CD4-positive, alpha-beta T cell treated with Interleukin-10 for 1 hour (primary cell): ENCODE measurements around the gene MEF2B.
"Not testable (repeated sequence)": the region's sequence is repeated elsewhere in the genome, so short reads cannot be mapped to it uniquely, and the experiment has no call there.

Source experiments
- DNase-seq: peaks from one replicate; pipeline ENCODE4 v3.0.0-alpha.2; 2020

MEF2B gene

GRCh38 chr19:19154768-19155494 lies 15.1 kb downstream of the MEF2B start:
- DNase-seq: no peak

- no peak for DNase-seq
Measured at GRCh38 chr19:19152668-19153384, 17.2 kb downstream of the MEF2B start.

GRCh38 chr19:19151418-19151817 lies 18.6 kb downstream of the MEF2B start:
- DNase-seq: no peak

DNA sequence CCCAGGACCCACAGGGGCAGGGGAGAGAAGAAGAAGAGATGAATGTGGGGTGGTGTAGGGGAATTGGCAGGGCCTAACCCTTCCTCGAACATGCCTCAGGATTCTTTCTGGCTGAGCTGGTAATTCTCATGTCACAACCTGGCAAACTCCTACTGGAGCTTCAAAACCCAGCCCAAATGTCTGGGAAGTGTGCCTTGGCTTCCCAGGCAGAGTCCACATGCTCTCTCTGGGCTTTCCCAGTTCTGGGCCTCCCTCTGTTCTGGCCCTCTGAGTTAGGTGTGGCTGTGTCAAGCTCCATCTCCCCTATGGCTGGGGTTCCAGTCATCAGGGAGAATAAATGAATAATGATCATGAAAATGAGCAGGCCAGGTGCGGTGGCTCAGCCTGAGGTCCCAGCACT lies 20.6 kb downstream of the MEF2B start:
- DNase-seq: no peak

DNA sequence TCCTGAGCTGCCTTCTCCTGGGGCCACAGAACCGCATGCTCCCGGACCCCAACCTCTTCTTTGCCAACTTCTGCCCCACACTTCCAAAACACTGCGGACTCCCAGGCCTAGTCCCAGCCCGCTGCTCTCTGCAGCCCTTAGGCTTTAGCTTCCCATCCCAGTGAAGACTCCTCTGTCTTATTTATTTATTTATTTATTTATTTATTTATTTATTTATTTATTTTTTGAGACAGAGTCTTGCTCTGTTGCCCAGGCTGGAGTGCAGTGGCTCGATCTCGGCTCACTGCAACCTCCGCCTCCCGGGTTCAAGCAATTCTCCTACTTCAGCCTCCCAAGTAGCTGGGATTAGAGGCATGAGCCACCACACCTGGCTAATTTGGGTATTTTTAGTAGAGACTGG lies 21.6 kb downstream of the MEF2B start:
- not testable (repeated sequence) for DNase-seq

- no peak for DNase-seq
Measured at GRCh38 chr19:19147344-19147743, 22.7 kb downstream of the MEF2B start.

GRCh38 chr19:19146865-19147264 lies 23.2 kb downstream of the MEF2B start:
- no peak for DNase-seq

DNA sequence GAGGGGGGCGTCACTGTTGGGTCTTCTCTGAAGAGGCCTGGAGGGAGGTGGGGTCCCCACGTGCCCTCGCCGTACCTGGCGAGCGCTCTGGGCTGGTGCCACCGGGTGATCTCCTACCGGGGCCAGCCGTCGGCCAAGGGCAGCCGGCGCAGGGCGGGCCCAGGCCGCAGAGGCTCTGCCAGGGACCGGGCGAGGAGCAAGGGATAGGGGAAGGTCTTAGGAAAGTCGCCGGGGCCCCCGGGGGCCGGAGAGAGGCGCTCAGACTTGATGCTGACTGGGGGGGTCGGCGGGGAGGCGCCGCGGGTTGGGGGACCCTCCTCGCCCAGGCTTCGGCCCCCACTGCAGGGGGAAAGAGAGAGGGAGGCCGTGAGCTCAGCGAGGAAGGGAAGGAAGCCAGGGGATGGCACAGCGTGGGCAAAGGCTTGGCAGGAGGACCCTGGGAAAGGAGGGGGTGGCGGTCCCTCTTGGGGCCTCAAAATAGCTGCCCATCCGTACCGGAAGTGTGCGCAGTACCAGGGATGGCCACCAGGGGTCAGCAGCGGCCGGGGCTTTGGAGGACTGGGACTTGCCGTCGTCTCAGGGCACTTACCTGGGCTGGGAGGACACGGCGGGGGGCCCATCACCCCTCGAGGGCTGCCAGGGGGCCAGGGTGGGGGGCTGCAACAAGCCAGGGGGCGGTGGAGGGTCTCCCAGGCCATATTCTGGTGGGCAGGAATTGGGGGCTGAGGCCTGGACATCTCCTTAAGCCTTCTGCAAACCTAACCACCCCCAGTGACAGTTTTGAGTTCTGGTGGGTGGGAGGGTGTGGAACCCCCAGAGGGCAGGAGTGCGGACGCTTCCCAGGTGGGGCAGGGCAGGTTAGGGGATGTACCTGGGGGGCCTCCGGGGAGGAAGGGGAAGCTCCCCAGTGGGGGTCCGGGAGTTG lies 24.1 kb downstream of the MEF2B start:
- DNase-seq: peak; percentile 86

DNA sequence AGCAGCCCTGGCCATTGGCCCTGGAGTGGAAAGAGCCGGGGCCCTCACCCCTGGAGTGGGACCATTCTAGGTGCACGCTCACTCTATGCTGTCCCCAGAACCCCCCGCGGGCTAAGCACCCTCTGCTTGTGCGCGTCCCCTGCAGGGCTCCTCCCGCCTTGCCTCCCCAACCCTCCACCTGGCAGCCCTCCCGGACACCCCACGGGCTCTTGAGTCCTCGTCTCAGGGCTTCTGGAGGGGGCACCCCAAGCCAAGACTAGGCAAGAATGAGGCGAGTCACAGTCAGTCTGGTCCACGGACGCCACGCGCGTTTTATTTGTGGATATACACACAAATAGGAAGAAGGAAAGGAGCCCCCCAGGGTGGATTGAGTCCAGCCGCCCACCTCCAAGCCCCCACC lies 24.8 kb downstream of the MEF2B start:
- no peak for DNase-seq

DNA sequence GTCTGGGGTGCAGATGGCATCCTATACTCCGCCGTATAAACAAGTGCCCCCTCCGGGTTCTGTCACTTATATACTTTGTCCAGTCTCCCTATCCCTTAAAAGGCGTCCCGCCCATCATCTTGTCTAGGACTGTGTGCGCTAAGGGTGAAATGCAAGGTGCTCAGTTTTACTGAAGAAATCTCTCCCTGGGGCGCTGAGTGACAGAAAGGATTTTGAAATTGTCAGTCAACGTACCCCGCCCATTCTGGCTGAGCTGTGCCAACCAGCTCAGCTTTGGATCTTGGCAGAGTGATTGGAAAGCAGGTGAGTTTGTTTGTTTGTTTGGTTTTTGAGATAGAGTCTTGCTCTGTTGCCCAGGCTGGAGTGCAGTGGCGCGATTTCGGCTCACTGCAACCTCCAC lies 27.7 kb downstream of the MEF2B start:
- DNase-seq: no peak

- no peak for DNase-seq
Measured at GRCh38 chr19:19140476-19140875, 29.6 kb downstream of the MEF2B start.

- DNase-seq: no peak
Measured at GRCh38 chr19:19139876-19140229, 30.2 kb downstream of the MEF2B start.

GRCh38 chr19:19138109-19138981 lies 31.7 kb downstream of the MEF2B start, which contains the start of gene TMEM161A:
Gene TMEM161A, minus strand, starts transcription at chr19:19138478. Its CDS starts 50 bp downstream, at chr19:19138428.
- peak; percentile 98 for DNase-seq

DNA sequence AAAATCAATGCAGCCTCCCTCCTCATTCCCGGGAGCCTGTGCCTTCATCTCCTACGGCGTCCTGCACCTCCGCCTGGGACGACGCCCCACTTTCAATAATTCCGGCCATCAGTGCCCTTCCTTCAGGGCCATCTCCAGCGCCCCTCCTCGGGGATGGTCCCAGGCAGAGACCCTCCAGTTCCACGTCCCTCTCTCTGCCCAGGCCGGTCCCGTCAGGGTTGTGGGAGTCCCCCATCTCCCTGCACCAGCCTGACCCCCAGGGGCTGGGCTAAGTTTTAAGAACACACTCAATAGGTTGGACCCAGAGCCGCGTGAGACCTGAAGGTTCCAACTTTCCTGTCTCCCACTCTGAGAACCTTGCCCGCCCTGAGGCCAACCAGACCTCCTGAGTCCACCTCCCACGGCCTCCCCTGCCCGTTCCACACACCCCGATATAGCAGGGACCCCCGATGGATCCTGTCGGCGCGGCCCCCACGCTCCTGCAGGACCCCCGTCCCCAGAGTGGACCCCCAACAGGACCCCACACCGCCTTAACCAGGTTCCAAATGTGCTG lies 32.4 kb downstream of the MEF2B start:
- DNase-seq: no peak

DNA sequence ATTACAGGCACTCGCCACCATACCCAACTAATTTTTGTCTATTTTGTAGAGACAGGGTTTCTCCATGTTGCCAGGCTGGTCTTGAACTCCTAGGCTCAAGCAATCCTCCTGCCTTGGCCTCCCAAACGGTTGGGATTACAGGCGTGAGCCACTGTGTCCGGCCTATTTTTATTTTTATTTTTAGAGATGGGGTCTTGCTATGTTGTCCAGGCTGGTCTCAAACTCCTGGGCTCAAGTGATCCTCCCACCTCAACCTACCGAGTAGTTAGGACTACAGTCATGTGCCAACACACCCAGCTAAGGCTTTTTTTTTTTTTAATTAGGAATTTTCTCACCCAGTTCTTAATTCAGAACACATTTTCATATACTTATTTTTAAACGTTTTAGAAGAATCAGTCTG lies 34.4 kb downstream of the MEF2B start:
- DNase-seq: not testable (repeated sequence)

GRCh38 chr19:19134687-19135158 lies 35.3 kb downstream of the MEF2B start:
- DNase-seq: peak; percentile 37

DNA sequence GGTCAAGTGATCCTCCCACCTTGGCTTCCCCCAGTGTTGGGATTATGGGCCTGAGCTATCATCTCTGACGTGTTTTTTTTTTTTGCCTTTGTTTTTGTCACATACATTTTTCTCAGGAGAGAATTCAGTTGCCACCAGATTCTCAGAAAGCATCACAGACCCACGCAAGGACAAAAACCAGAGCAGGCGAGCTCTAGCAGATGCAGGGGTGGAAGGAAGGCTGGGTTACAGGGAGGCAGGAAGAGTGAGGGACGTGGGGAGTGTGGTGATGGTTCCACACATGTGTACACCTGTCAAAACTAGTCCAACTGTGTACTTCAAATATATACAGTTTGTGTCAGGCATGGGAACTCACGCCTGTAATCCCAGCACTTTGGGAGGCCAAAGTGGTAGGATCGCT lies 36.1 kb downstream of the MEF2B start:
- no peak for DNase-seq

GRCh38 chr19:19132912-19133311 lies 37.2 kb downstream of the MEF2B start:
- no peak for DNase-seq

- DNase-seq: no peak
Measured at GRCh38 chr19:19131989-19132388, 38.1 kb downstream of the MEF2B start.

GRCh38 chr19:19126102-19126501 lies 44.0 kb downstream of the MEF2B start:
- DNase-seq: no peak

DNA sequence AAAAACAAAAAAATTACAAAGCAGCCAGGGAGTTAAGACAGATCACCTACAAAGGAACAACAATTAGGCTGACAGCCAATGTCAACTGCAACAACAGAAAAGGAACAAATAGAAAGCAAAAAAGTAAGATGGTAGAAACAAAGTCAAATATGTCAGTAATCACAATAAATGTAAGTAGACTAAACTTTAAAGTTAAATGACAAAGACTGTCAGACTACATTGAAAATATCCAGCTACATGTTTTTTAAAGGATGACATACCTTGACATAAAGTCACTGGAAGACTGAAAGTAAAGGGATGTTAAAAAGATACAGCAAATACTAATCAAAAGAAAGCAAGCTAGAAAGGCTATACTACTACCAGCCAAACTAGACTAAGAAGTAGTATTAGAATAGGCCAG lies 46.7 kb downstream of the MEF2B start:
- DNase-seq: no peak

DNA sequence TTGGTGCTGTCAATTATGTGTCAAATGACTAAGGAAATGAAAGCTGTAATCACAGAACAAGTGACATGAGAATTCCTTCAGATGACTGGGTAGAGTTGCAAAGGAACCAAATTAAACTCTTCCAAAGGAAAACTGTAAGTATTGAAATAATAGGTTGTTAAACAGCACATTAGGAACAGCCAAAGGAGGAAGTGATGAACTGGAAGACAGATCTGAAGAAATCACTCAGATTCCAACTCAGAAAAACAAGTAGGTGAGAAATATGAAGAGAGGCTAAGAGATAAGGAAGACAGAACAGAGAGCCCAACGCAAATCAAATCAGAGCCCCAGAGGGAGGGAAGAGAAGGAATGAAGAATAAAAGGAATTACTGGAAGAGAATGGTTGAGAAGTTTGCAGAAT lies 47.2 kb downstream of the MEF2B start:
- DNase-seq: no peak
